Stimulated activated naive B cell treated with anti-CD40 and anti-IgM and Interleukin-4, amounts not matched to agents 10 μg/mL and 1 μg/mL and 100 μg/mL, for 72 hours (primary cell): ENCODE measurements around the gene ALPG.
"Not testable (repeated sequence)": the region's sequence is repeated elsewhere in the genome, so short reads cannot be mapped to it uniquely, and the experiment has no call there.

ENCODE experiments used
- ATAC-seq, 2 donors: fragments of 150-1000 bp; cut with Tn5 transposase; replicated peaks; 2 replicates each; pipeline ENCODE4 v1.10.0; 2021; ENCODE audit warnings: moderate library complexity in 1 of 2
- DNase-seq: peaks from one replicate; pipeline ENCODE4 v3.0.0; 2021
- H3K27ac Mint-ChIP-seq: one replicate; pipeline ENCODE4 v1.8.0; 2022; ENCODE audit warnings: mild to moderate bottlenecking, mixed read lengths
- H3K27me3 Mint-ChIP-seq, 2 donors: one replicate each; pipeline ENCODE4 v1.8.0; 2022; ENCODE audit warnings: mixed read lengths in 2 of 2
- H3K36me3 Mint-ChIP-seq, 2 donors: one replicate each; pipeline ENCODE4 v1.8.0; 2022; ENCODE audit warnings: mixed read lengths in 2 of 2, mild to moderate bottlenecking in 1 of 2
- H3K4me1 Mint-ChIP-seq, 2 donors: one replicate each; pipeline ENCODE4 v1.8.0; 2022; ENCODE audit warnings: mixed read lengths in 2 of 2, mild to moderate bottlenecking in 1 of 2
- H3K4me3 Mint-ChIP-seq, 2 donors: one replicate each; pipeline ENCODE4 v1.8.0; 2022; ENCODE audit warnings: mild to moderate bottlenecking in 2 of 2, mixed read lengths in 2 of 2, moderate library complexity in 1 of 2
- H3K9me3 Mint-ChIP-seq, 2 donors: one replicate each; pipeline ENCODE4 v1.8.0; 2022; ENCODE audit warnings: mixed read lengths in 2 of 2, mild to moderate bottlenecking in 1 of 2

The ALPG gene

DNA sequence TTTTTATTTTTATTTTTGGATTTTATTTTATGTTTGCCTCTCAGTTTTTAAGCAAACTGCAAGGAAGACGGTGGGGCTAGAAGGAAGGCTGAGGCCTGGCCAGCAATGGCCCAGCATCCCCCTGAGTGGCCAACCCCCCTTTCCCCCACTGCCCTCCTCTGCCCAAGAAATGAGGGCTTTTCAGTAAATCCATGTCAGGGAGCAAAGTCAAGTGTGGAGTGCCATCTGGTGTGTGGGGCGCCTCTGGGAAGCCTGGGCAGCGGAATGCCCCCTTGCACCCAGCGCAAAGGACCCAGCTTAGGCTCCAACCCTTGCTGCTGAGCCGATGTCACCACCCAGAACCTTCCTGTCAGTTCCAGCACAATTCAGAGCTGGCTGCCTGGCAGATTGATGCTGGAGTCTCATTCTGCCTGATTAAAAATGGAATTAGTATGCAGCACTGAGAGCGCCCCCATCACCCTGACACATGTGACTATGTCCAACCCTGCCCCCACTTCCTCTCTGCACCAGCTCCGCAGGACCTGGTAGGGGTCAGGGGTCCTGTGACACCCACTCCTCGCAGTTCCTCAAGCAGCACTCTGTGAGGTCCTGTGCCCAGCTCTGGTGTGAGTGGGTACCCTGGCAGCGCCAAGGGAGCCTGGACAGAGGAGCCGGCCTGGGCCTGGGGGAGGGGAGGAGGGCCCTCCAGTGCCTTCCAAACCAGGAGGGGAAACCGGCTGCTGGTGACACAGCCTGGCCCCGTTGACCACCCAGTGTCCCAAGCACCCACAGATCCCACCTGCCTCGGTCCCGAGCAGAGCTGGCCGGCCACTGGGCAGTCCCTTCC lies 37.3 kb upstream of the ALPG start:
- Mint-ChIP-seq H3K4me3 (no peak overlapping the region), H3K27me3 (peaks cover 6 to 7% of the 10 kb centered on the region in 2 donors), H3K36me3 (no peaks in the 10 kb centered on the region), H3K9me3 (no peaks in the 10 kb centered on the region), H3K4me1 (peaks cover 11 to 13% of the 10 kb centered on the region in 2 donors), H3K27ac (no peak overlapping the region)
- DNase-seq (no peak), ATAC-seq (no peak)

GRCh38 chr2:232370007-232370406 lies 36.6 kb upstream of the ALPG start:
- not testable (repeated sequence) for H3K9me3 Mint-ChIP-seq, H3K4me1 Mint-ChIP-seq, H3K27ac Mint-ChIP-seq, H3K4me3 Mint-ChIP-seq, ATAC-seq, H3K36me3 Mint-ChIP-seq, DNase-seq, H3K27me3 Mint-ChIP-seq

DNA sequence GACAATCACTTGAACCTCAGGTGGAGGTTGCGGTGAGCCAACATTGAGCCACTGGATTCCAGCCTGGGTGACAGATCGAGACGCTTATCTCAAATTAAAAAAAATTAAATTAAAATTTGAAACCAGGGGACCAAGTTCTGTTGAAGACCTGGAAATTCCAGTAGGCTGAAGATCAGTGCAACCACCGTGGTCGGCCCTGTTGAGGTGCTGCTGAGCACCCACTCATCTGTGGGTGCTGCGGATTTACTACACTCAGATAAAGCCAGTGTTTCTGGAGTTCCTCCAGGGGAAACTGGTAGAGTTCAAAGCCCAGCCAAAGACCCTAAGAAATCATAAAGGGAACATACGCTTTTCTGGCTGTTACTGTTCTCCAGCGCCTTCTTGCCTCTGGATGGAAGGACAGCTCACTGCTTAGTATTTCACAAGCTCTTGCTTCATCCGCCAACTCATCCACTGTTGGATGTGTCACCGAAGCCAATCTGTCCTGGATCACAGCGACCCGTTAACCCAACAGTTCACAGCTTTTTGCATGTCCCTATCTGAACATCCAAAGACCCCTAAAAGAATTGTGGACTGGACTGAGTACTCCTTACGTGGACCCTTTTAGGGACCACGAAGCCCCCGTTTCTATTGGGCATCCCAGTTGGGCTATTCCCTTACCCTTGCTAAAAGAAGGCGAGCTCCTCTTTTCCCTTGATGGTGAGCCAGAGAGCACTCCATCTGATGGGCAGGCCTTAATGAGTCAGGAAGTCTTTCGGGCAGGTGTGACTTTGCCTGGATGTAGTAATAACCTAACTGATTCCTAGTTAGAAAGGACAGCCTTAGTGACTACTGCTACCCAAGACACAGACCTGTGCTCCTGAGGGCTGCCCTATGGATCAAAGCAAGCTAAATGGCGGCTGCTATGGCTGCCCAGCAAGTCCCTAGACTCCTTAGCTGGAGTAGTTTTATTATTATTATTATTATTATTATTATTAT lies 34.1 kb upstream of the ALPG start:
- H3K9me3 Mint-ChIP-seq, result no peaks in the 10 kb centered on the region
- H3K36me3 Mint-ChIP-seq, result no peaks in the 10 kb centered on the region
- no peak for ATAC-seq
- no peaks in the 10 kb centered on the region for H3K27me3 Mint-ChIP-seq
- DNase-seq, result no peak
- no peak overlapping the region for H3K27ac Mint-ChIP-seq
- peaks cover 0 to 6% of the 10 kb centered on the region in 2 donors for H3K4me1 Mint-ChIP-seq
- no peak overlapping the region for H3K4me3 Mint-ChIP-seq

- peaks cover 0 to 3% of the 10 kb centered on the region in 2 donors for H3K27me3 Mint-ChIP-seq
- ATAC-seq (no peak), DNase-seq (no peak)
- H3K4me3 Mint-ChIP-seq, result no peak overlapping the region
- H3K4me1 Mint-ChIP-seq, result peaks cover 0 to 5% of the 10 kb centered on the region in 2 donors
- H3K9me3 Mint-ChIP-seq, result no peaks in the 10 kb centered on the region
- H3K36me3 Mint-ChIP-seq, result no peaks in the 10 kb centered on the region
- peak overlapping the region; percentile 10 for H3K27ac Mint-ChIP-seq
Measured at GRCh38 chr2:232374356-232374755, 32.3 kb upstream of the ALPG start.

- no peak for DNase-seq
- H3K27ac Mint-ChIP-seq, result no peak overlapping the region
- no peak overlapping the region for H3K4me3 Mint-ChIP-seq
- H3K36me3 Mint-ChIP-seq, result no peaks in the 10 kb centered on the region
- peaks cover 0 to 9% of the 10 kb centered on the region in 2 donors for H3K4me1 Mint-ChIP-seq
- no peaks in the 10 kb centered on the region for H3K9me3 Mint-ChIP-seq
- no peak for ATAC-seq
- peaks cover 5 to 9% of the 10 kb centered on the region in 2 donors for H3K27me3 Mint-ChIP-seq
Measured at GRCh38 chr2:232375164-232375563, 31.5 kb upstream of the ALPG start.

DNA sequence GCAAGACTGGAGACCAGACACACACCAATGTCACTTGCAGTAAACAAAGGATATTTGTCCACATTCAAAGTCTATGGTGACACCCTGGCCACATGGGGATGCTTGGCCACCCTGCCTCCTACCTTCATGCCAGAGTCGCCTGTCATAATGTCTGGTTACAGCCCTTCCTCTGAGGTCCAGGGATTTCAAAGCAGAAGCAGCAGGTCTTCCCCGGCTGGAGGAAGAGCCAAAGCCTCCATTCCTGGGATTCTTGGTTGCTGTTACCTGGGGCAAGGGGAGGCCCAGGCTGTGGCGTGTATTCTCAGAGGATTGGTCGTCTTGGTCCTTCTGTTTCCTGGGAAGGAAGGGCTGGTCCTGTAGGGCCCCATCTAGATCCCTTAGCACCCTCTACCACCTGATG lies 30.4 kb upstream of the ALPG start:
- Mint-ChIP-seq H3K9me3 (no peaks in the 10 kb centered on the region), H3K36me3 (no peaks in the 10 kb centered on the region), H3K4me1 (peaks cover 0 to 9% of the 10 kb centered on the region in 2 donors), H3K27ac (no peak overlapping the region), H3K4me3 (no peak overlapping the region), H3K27me3 (peaks cover 5 to 9% of the 10 kb centered on the region in 2 donors)
- DNase-seq, result no peak
- ATAC-seq, result no peak

GRCh38 chr2:232376713-232377112 lies 29.9 kb upstream of the ALPG start:
- DNase-seq (no peak), ATAC-seq (no peak)
- H3K4me3 Mint-ChIP-seq, result no peak overlapping the region
- peaks cover 3 to 8% of the 10 kb centered on the region in 2 donors for H3K4me1 Mint-ChIP-seq
- no peaks in the 10 kb centered on the region for H3K36me3 Mint-ChIP-seq
- peaks cover 6 to 14% of the 10 kb centered on the region in 2 donors for H3K27me3 Mint-ChIP-seq
- no peak overlapping the region for H3K27ac Mint-ChIP-seq
- no peaks in the 10 kb centered on the region for H3K9me3 Mint-ChIP-seq

- no peak overlapping the region for H3K4me3 Mint-ChIP-seq
- H3K27ac Mint-ChIP-seq, result peak overlapping the region; percentile 34
- H3K27me3 Mint-ChIP-seq, result peaks cover 12 to 20% of the 10 kb centered on the region in 2 donors
- H3K4me1 Mint-ChIP-seq, result peaks cover 6 to 10% of the 10 kb centered on the region in 2 donors
- no peak for ATAC-seq
- no peaks in the 10 kb centered on the region for H3K36me3 Mint-ChIP-seq
- H3K9me3 Mint-ChIP-seq, result no peaks in the 10 kb centered on the region
- DNase-seq, result no peak
Measured at GRCh38 chr2:232377319-232377718, 29.3 kb upstream of the ALPG start.

DNA sequence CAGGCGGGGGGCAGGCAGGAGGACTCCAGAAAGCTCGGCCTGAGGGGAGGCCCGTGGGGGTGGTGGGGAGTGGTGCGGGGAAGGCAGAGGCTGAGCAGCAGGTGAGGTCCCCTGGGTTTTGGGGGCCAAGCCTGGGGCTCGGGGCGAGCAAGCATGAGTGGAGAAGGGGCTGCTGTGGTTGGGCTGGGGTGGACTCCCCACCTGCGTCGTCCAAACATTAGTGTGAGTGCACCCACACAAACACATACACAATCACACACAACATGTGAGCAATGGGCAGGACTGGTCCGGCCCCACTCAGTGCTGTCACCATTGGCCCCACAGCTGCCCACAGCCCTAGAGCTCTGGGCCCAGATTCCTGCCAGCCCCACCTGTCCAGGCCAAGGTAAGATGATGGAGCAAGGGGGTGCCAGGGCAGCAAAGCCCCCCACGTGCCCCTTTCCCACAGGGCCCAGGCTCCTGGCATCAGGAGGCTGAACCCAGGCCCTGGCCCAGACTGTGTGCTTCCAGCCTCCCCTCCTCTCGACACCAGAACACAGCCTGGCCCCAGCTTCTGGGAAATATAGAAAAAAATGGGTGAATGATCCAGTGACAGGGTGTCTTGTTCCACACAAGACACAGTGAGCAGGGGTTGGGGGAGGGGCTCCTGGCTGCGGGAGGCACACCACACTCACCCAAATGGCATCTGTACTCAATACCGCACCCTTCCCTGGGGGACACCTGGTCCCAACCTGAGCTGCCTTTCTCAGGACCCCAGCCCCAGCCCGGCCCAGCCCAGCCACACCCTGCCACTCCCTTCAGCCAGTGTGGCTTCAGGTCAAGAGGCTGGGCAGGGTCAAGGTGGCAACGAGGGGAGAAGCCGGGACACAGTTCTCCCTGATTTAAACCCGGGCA lies 28.6 kb upstream of the ALPG start:
- Mint-ChIP-seq H3K9me3 (no peaks in the 10 kb centered on the region), H3K27ac (peak overlapping the region; percentile 34), H3K27me3 (peaks cover 17 to 20% of the 10 kb centered on the region in 2 donors), H3K4me1 (peaks cover 6 to 10% of the 10 kb centered on the region in 2 donors), H3K4me3 (no peak overlapping the region), H3K36me3 (no peaks in the 10 kb centered on the region)
- no peak for ATAC-seq
- DNase-seq, result no peak

GRCh38 chr2:232378735-232379151 lies 27.9 kb upstream of the ALPG start, which contains the start of gene ALPP:
Gene ALPP (plus strand): TSS chr2:232378751. CDS start chr2:232378803, 52 bp downstream.
- not testable (repeated sequence) for H3K9me3 Mint-ChIP-seq, H3K4me3 Mint-ChIP-seq, ATAC-seq, H3K4me1 Mint-ChIP-seq, DNase-seq, H3K36me3 Mint-ChIP-seq
- peaks cover 18 to 20% of the 10 kb centered on the region in 2 donors for H3K27me3 Mint-ChIP-seq
- peak within 1 kb of the TSS; percentile 34 for H3K27ac Mint-ChIP-seq

GRCh38 chr2:232379610-232380590 lies 26.7 kb upstream of the ALPG start:
- Mint-ChIP-seq H3K4me3 (peak overlapping the region in 1 of 2 donors; percentile 41), H3K27me3 (peaks cover 20 to 21% of the 10 kb centered on the region in 2 donors), H3K4me1 (peaks cover 17 to 20% of the 10 kb centered on the region in 2 donors)
- H3K27ac Mint-ChIP-seq, H3K9me3 Mint-ChIP-seq, DNase-seq, ATAC-seq, H3K36me3 Mint-ChIP-seq: not testable (repeated sequence)

DNA sequence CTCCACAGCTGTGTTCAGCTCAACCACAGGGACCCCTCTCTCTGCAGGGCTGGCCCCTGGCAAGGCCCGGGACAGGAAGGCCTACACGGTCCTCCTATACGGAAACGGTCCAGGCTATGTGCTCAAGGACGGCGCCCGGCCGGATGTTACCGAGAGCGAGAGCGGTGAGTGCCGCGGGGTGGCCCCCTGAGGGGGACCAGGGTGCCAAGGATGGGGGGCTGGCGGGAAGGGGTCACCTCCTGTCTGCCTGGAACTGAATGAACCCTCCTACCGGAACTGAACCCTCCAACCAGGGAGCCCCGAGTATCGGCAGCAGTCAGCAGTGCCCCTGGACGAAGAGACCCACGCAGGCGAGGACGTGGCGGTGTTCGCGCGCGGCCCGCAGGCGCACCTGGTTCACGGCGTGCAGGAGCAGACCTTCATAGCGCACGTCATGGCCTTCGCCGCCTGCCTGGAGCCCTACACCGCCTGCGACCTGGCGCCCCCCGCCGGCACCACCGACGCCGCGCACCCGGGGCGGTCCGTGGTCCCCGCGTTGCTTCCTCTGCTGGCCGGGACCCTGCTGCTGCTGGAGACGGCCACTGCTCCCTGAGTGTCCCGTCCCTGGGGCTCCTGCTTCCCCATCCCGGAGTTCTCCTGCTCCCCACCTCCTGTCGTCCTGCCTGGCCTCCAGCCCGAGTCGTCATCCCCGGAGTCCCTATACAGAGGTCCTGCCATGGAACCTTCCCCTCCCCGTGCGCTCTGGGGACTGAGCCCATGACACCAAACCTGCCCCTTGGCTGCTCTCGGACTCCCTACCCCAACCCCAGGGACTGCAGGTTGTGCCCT lies 25.2 kb upstream of the ALPG start:
- ATAC-seq, result peak; percentile 74 to 77
- not testable (repeated sequence) for H3K9me3 Mint-ChIP-seq, DNase-seq, H3K27ac Mint-ChIP-seq, H3K36me3 Mint-ChIP-seq
- Mint-ChIP-seq H3K4me1 (peaks cover 20 to 33% of the 10 kb centered on the region in 2 donors), H3K27me3 (peaks cover 26 to 29% of the 10 kb centered on the region in 2 donors), H3K4me3 (peak overlapping the region; percentile 66 to 70)
